NCI-H2196 (cell line): ENCODE data around the gene ATOH8.

Experiments used
- DNase-seq: peaks from one replicate; lab custom pipeline; 2025; ENCODE audit not compliant: unreplicated experiment; lab: John Stamatoyannopoulos, UW

The ATOH8 gene

DNA sequence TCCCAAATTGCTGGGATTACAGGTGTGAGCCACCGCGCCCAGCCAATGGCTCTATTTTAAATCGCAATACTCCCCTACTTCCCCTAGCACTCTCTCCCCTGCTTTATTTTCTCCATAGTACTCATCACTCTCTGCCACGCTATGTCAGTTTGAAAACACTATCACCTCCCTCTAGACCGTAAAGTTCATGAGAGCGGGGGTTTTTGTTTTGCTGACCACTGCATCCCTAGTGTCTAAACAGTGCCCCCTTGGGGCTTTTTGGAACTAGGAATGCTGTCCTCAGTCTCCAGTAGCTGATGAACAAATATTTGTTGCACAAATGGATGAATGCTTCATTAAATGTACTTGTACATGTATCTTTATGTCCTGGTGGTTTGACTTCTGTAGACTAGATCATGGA lies 44.1 kb downstream of the ATOH8 start:
- no peak for DNase-seq

- no peak for DNase-seq
These were observed 45.6 kb downstream of the ATOH8 start for GRCh38 chr2:85799215-85799956.

DNA sequence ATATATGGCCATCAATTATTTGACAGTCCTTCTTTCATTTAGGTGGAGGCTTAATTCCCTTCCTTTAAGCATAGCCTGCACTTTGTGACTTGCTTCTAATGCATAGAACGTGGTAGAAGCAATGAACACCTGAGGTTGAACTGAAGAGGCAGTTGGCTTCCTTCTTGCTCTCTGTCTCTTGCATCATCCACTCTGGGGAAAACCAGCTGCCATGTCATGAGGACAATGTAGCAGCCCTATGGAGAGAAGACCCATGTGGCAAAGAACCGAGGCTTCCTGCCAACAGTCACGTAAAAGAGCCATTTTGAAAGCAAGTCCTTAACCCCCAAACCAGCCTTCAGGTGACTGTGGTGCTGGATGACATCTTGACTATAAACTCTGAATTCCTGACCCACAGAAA lies 46.8 kb downstream of the ATOH8 start:
- no peak for DNase-seq

GRCh38 chr2:85801871-85802270 lies 48.1 kb downstream of the ATOH8 start:
- no peak for DNase-seq

- DNase-seq = no peak
These were observed 48.7 kb downstream of the ATOH8 start for GRCh38 chr2:85802354-85803103.

DNA sequence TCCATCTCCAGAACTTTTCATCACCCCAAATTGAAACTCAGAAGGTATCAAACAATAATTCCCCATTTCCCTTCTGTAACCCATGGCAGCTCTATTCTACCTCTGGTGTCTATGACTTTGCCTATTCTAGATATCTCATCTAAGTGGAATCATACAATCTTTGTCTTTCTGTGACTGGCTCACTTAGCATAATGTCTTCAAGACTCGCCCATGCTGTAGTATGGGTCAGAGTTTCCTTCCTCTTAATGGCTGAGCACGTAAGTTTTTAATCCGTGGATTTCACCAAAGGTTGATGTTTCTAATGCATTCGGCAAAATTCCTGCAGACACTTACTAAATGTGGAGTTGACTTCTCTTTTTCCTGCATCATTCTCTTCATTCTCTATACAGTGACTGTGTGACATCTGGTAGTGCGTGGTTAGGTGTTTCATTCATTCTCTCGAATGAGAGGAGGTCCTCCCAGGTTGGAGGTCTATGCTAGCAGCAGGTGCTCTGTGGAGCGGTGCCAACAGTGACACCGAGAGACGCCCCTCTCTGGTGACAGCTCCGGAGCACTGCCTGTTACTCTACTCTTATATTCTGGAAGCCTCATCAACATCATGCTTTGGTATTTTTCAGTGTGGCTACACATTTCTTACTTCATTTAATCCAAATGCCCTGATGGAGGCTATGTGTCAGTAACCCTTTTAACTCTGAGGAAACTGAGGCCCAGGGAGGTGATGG lies 50.1 kb downstream of the ATOH8 start:
- no peak for DNase-seq

DNA sequence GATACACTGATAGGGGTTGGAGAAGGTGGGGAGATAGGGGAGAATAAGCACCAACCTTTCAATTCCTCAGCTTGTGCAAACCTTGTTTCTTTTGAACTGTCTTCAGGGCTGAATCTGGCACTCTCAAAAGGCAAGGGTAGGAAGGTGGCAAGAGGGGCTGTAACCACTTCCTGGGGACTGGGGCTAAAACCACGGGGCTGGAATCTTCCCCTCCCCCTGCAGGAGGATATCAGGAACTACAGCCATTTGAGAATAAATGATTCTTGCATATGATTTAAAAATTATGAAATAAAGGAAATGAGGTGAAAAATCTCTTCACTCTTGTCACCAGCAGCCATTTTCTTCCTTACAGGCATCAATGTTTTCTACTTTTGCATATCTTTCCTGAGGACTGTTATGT lies 50.8 kb downstream of the ATOH8 start:
- DNase-seq = no peak

- DNase-seq = no peak
These were observed 52.7 kb downstream of the ATOH8 start for GRCh38 chr2:85806358-85807118.

GRCh38 chr2:85807756-85808155 lies 54.0 kb downstream of the ATOH8 start:
- no peak for DNase-seq

DNA sequence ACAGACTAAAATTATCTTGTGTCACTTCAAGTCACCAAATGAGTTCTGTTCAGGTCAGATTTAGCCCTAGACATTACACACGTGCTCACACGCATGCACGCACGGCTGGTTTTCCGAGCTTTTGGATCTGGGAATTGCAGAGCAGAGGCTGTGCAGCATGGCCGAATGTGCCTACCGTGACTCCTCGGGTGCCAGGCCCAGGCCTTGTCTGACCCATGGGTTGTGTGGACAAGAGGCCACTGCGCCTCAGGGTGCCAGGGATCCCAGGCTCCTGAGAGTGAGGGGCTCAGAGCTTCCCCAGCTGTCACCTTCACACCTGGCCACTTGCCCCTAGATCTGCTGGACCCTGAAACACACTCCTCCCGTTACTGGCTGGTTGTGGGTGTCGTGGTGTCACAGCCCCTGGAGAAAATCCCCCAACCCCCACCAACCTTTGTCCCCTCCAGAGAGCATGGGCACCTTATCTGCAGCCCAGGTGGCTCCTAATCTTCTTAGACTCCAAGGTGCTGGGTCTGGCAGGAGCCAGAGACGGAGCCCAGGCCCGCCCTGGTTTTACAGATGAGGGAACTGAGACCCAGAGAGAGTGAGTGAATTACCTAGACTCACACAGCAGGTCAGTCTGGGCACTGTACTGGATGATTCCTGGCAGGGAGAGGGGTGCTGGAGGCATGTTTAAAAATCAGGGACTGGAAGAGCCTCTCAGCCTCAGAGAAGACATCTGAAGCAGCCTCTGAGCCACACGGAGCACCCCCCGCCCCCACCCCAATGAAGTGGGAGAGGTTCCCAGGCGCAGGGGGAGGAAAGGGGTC lies 56.8 kb downstream of the ATOH8 start:
- DNase-seq = no peak

GRCh38 chr2:85811180-85812093 lies 57.6 kb downstream of the ATOH8 start:
- no peak for DNase-seq

- DNase-seq = no peak
These were observed 58.4 kb downstream of the ATOH8 start for GRCh38 chr2:85812094-85812735.

GRCh38 chr2:85813211-85813981 lies 59.6 kb downstream of the ATOH8 start:
- DNase-seq = no peak

DNA sequence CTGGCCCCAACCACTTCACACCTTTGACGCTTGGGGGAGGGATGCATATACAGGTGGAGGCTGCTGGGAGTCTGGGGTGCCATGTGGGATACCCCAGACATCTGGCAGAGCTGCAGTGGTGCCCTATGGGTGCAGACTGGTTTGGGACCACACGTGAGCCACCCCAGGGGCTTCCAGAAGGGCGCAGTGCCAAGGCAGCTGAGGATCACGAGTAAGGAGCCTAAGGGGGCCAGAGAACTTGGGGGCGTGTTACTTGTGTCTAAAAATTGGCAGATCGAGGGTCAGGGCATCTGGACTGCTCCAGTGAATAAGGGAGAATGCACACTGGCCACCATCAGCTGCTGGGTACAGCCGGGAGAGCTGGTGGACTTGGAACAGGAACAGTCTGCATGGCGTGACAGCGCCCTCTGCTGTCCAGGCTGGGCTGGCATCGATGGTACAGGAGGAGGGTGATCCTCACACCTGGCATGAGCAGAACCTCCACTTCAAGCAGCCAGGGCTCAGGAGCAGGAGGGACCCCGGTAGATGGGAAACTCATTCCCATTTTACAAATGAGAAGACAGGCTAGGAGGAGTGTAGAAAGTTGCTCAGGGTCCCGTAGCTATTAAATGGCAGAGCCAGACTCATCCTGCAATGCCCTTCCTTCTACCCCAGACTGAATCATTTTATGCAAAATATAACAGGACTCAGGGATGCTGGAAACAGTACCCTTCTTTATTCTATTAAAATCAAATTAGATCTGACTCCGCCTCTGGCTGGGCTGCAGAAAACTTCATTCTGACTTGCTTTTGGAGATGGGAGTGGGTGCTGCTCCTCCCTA lies 60.4 kb downstream of the ATOH8 start:
- DNase-seq = peak; percentile 68

DNA sequence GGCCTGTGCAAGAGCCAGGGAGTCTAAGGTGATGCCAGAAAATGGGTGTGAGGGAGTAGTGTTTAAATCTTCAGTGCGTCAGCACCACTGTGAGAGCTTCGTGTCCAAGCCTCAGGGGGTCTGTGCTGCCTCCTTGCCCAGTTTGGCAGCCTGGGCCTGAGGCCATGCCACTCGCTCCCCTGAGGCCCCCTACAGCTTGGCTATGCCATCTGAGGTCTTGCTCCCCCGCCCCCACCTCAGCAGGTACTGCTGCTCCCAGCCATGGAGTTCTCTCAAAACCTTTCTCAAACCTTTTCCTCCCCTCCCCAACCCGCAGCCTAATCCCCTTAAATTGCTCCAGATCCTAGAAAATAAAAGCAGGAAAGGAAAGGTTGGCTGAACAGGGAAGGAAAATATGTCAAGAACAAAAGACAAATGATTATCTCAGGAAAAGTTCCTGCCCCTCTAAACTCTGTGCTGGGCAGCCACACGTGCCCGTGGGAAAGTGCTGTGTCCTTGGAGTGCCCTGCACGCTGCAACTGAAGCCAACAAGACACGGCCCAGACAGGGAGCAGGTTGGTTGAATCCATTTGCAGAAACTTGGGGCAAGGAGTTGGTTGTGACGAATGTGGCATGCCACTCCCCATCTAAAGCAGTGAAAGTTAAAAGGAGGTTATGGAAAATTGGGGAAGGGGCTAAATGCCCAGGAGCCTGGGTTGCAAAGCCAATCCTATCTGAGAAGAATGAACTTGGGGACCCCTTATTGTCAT lies 61.2 kb downstream of the ATOH8 start:
- DNase-seq = no peak

DNA sequence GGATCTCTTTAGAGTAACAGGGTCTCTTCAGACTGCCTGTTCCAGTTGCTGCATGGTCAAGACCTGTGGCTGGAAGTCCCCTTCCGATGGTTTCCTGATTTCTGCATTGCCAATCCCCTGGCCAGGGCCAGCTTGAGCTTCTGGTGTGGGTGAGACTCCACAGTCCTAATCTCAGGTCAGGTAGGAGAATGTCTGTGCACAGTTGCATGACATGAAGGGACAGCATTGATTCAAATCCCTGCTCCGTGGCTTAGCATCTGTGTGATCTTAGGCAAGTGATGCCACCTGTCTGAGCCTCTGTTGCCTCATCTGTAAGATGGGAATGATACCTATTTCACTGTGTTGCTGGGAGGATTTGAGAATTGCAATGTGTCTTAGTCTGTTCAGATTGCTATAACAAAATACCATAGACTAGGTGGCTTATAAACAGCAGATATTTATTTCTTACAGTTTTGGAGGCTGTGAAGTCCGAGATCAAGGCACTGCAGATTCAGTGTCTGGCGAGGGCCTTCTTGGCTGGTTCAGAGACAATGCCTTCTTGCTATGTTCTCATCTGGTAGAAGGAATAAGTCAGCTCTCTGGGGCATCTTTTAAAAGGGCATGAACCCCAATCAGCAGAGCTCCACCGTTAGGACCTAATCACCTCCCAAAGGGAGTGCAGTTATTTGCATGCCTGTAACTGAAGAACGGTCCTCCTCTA lies 66.2 kb downstream of the ATOH8 start:
- no peak for DNase-seq
